GM10266 (cell line): ENCODE data around the gene NDUFAF8.

Experiments used
- DNase-seq: peaks from one replicate; pipeline ENCODE4 v3.0.0; 2012; ENCODE audit errors: extremely low spot score
- CTCF ChIP-seq: IDR thresholded peaks from 2 replicates; pipeline ENCODE4 v1.5.1; 2012; ENCODE audit warnings: mild to moderate bottlenecking, low read depth; ENCODE audit not compliant: control insufficient read depth, insufficient read depth; ENCODE audit errors: missing control alignments

Gene NDUFAF8

GRCh38 chr17:81232616-81233241, 6.4 kb upstream of the NDUFAF8 start:
- DNase-seq, result no peak
- no peak for TF ChIP-seq CTCF

- no peak for TF ChIP-seq CTCF
Measured at GRCh38 chr17:81233316-81233715, 5.8 kb upstream of the NDUFAF8 start.

GRCh38 chr17:81233811-81234505, 5.2 kb upstream of the NDUFAF8 start:
- TF ChIP-seq CTCF, result no peak
- no peak for DNase-seq

More at GRCh38 chr17:81233316-81233715, 5.8 kb upstream of the NDUFAF8 start:
- DNase-seq, result no peak

- DNase-seq, result no peak
- TF ChIP-seq CTCF, result no peak
Measured at GRCh38 chr17:81234506-81234855, 4.6 kb upstream of the NDUFAF8 start.

GRCh38 chr17:81234940-81235821, 3.9 kb upstream of the NDUFAF8 start:
- DNase-seq, result no peak
- TF ChIP-seq CTCF, result no peak

GRCh38 chr17:81235822-81236740, 3.0 kb upstream of the NDUFAF8 start:
- TF ChIP-seq CTCF, result no peak
- no peak for DNase-seq
